HT1080 (cell line): ENCODE measurements around the gene CPSF7. TPM values are rescaled to one million over a fixed set of nuclear protein-coding genes. Genes with fewer than 3 reads are reported as not detected.
"Not testable (repeated sequence)": the region's sequence is repeated elsewhere in the genome, so short reads cannot be mapped to it uniquely, and the experiment has no call there.

Experiments used
- DNase-seq: peaks from one replicate; pipeline ENCODE4 v3.0.0-alpha.2; 2015; ENCODE audit warnings: low read depth
- total RNA-seq: library from RNA; depleted of rRNA; stranded (reverse); fragments of >200 nt; shearing (Covaris generic); gene quantifications from 2 replicates; pipeline ENCODE4 v1.2.3, GENCODE V29; 2014

CPSF7 gene
- total RNA-seq, 1 experiment from 2014 or later, result 48.1 TPM

- no peak for DNase-seq
Observed at GRCh38 chr11:61384271-61385242, 45.2 kb downstream of the CPSF7 start.

GRCh38 chr11:61383859-61384258, 45.9 kb downstream of the CPSF7 start:
- DNase-seq, result not testable (repeated sequence)

DNA sequence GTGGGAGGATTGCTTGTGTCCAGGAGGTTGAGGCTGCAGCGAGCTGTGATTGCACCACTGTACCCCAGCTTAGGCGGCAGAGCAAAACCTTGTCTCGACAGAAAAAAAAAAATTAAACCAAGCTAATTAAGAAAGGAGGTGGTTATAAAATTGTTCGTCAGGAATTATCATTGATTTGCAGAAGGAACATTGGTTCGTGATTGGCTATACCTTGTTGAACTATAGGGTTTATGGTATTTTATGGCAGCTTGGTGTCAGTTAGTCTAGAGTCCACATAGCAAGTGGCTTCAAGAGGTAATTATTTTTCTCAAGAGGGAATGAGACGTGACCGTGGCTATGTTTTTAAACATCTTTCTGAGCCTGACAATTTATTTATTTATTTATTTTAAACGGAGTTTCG, 48.9 kb downstream of the CPSF7 start:
- no peak for DNase-seq

GRCh38 chr11:61378713-61379313, 51.0 kb downstream of the CPSF7 start:
- peak; percentile 40 for DNase-seq

GRCh38 chr11:61377461-61378160, 52.2 kb downstream of the CPSF7 start:
- DNase-seq, result no peak

DNA sequence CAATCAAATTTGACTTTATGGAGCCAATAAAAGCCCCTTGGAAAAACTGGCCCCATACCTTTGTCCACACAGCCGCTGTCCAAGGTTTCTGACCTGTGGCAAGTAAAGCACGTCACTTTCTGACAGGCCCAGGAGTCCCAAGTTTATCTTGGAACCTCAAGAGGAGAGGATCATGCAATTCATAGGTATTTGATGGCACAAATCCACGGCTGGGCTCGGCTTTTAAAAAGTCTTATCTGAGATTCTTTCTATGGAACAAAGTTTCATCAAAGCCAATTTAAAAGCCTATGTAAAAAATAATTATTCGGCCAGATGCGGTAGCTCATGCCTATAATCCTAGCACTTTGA, 54.0 kb downstream of the CPSF7 start:
- DNase-seq, result no peak

DNA sequence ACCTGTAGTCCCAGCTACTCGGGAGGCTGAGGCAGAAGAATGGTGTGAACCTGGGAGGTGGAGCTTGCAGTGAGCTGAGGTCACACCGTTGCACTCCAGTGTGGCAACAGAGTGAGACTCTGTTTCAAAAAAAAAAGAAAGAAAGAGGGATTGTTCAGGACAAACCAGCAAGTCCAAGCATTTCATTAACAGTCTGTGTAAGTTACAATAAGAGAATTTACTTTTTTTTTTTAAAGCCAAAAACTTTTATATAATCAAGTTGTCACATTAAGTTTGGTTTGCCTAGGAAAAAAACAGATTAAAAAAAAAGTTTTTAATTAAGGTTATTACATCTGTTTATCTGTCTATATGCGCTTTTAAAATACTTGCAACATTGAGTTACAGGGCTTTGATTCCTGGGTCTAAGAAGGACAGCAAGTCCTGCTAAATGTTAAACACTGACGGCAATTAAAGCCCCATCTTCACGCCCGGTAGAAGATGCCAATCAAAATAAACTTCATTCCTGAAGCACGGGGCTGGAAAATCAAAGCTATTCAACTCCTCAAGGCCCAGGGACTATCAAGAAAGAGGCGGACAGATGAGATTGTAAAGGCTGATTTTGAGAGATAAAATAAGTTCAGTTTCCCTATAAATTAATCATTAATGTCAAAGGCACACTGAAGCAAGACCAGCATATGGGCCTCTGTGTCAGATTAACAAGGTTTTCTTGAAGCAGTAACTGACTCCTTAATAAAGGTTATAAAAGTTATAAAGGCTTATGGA, 56.9 kb downstream of the CPSF7 start:
- DNase-seq, result no peak

DNA sequence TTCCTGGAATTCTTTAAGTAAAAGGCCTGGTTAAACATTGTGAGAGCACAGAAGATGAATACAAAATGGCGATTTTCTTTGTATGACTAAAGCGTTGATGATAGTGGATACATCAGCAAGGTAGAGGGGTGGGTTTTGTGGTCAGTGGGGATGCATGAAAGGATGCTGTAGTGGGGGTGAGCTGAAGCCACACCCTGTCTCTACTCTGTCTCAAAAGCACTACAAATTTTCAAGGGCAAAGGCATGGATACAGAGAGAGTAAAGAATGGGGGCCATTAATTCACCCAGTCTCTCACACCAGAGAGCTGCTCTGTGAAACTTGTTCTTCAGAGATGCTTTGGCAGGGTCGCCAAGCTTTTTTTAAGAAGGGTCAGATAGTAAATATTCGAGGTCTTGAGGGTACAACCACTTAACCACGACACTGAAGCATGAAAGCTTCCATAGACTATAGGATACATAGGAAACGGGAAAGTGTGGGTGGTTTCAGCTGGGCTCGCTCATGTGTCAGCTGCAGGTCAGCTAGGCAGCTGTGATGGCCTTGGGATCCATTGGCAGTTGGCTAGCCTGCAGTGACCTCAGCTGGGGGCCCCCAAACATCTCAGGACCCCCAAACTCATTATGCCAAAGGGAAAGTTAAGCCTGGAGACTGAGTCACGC, 59.3 kb downstream of the CPSF7 start:
- no peak for DNase-seq

- no peak for DNase-seq
Observed at GRCh38 chr11:61369372-61370348, 60.1 kb downstream of the CPSF7 start.

- DNase-seq, result no peak
Observed at GRCh38 chr11:61368646-61369045, 61.1 kb downstream of the CPSF7 start.

GRCh38 chr11:61367406-61367805, 62.4 kb downstream of the CPSF7 start:
- DNase-seq, result no peak

DNA sequence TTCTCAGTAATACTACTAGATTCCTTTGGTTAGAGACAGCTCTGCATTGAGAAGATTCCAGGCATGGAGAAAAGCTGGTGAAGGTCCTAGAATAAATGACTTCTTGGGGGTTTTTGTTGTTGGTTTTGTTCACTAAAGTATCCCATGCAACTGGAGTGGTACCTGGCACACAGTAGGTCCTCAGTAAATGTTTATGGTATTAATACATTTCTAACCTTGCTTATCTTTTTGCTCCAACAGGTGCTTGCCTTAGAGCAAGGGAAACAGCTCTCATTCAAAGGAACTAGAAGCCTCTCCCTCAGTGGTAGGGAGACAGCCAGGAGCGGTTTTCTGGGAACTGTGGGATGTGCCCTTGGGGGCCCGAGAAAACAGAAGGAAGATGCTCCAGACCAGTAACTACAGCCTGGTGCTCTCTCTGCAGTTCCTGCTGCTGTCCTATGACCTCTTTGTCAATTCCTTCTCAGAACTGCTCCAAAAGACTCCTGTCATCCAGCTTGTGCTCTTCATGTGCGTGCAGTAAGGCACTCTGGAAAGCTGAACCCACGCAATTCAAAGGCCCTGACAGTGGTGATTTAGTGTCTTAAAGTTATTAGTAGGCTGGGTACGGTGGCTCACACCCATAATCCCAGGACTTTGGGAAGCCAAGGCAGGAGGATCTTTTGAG, 65.6 kb downstream of the CPSF7 start:
- no peak for DNase-seq

GRCh38 chr11:61362542-61362875, 67.3 kb downstream of the CPSF7 start:
- DNase-seq, result no peak

GRCh38 chr11:61361741-61362541, 67.8 kb downstream of the CPSF7 start, which contains the start of the genes CYB561A3 and TMEM138:
TSS of gene CYB561A3 (minus strand) at chr11:61361882. CDS start at chr11:61356713, 5,169 bp downstream.
TSS of gene TMEM138 (plus strand) at chr11:61362374. CDS start at chr11:61364391, 2,017 bp downstream.
- DNase-seq, result peak; percentile 96

DNA sequence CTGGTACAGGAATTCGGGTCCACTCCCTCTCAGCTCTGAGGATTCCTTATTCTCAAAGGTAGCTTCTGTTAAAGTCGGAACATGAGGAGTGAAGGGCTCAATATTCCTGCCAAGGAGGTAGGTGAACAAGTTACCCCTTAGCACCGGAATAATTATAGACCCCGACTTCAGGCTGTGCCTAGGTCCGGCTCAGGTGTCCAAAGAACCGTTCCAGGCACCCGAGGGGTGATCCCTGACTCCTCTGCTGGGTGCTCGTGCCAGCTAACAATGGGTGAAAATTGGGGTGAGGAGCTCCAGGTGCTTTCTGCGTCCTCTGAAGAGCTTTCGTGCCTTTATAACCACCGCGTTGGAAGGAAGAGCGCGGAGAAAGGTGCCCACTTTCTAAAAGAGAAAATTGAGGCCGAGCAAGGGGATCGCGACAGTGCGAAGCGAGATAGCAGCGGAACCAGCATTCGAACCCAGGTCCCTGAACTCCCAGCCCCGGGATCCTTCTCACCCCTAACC, 68.5 kb downstream of the CPSF7 start:
- no peak for DNase-seq

- no peak for DNase-seq
Observed at GRCh38 chr11:61359516-61359915, 70.3 kb downstream of the CPSF7 start.

- DNase-seq, result no peak
Observed at GRCh38 chr11:61358566-61358965, 71.2 kb downstream of the CPSF7 start.

- DNase-seq, result no peak
Observed at GRCh38 chr11:61357894-61358239, 71.9 kb downstream of the CPSF7 start.
